ENCODE results near the gene IFI27.

Gene IFI27

GRCh38 chr14:94116701-94117100 is 6.2 kb downstream of the IFI27 start:
- TF ChIP-seq, protein P1, sequence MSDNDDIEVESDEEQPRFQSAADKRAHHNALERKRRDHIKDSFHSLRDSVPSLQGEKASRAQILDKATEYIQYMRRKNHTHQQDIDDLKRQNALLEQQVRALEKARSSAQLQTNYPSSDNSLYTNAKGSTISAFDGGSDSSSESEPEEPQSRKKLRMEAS (IDR thresholded peaks at IDR 0.05; ENCODE audit: low read depth, low read length) = no peak
- TF ChIP-seq, protein P2, sequence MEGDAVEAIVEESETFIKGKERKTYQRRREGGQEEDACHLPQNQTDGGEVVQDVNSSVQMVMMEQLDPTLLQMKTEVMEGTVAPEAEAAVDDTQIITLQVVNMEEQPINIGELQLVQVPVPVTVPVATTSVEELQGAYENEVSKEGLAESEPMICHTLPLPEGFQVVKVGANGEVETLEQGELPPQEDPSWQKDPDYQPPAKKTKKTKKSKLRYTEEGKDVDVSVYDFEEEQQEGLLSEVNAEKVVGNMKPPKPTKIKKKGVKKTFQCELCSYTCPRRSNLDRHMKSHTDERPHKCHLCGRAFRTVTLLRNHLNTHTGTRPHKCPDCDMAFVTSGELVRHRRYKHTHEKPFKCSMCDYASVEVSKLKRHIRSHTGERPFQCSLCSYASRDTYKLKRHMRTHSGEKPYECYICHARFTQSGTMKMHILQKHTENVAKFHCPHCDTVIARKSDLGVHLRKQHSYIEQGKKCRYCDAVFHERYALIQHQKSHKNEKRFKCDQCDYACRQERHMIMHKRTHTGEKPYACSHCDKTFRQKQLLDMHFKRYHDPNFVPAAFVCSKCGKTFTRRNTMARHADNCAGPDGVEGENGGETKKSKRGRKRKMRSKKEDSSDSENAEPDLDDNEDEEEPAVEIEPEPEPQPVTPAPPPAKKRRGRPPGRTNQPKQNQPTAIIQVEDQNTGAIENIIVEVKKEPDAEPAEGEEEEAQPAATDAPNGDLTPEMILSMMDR (IDR thresholded peaks at IDR 0.05; ENCODE audit: low read depth, low read length) = no peak
- no peak for DNase-seq (ENCODE audit: low read depth)
- H3K4me3 ChIP-seq (ENCODE audit: low read depth, low read length) = no peak overlapping the region

DNA sequence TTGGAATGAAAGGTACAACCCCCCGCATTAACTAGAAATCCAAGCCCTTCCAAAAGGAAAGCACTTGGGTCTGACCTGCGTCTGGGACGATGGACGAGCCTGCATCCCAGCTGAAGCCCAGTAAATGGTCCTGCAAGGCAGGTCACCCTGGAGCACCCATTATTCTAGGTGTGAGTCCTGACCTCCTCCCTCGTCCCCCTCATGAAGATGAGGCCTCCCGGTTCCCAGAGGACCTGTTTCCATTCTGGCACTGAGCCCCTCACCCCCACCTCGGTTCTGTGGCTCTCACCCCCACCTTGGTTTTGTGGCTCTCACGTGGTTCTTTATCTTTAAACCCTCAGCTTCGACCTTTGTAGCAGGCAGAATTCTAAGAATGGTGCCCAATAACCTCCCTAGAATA is 7.3 kb downstream of the IFI27 start:
- DNase-seq (ENCODE audit: low read depth) = no peak
- no peak overlapping the region for H3K4me3 ChIP-seq (ENCODE audit: low read depth, low read length)
- TF ChIP-seq POLR2A (IDR thresholded peaks at IDR 0.05; ENCODE audit: extremely low read depth, insufficient read length) (no peak), MYC (IDR thresholded peaks at IDR 0.05; ENCODE audit: low read depth, low read length) (no peak)
- TF ChIP-seq, protein P1 (IDR thresholded peaks at IDR 0.05; ENCODE audit: low read depth, low read length) = no peak
- TF ChIP-seq, protein P2 (IDR thresholded peaks at IDR 0.05; ENCODE audit: low read depth, low read length) = no peak

DNA sequence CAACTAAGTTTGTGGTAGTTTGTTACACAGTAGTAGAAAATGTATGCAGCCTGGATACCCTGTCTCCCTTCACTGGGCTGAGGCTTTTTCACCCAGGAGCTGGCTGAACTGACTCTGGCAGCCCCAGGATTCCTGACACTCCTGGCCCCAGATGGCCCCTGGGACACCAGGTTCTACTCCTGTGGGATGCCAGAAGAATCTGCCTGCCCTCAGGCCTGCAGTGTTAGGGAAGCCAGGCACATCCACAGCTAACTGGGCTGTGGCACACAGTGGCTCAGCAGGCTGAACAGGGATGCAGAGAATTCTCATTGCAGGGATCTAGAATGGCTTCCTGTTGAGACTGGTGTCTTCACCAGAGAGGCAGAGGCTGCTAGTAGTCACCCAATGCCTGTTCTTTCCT is 8.5 kb downstream of the IFI27 start:
- TF ChIP-seq, protein P2 (IDR thresholded peaks at IDR 0.05; ENCODE audit: low read depth, low read length) = no peak
- no peak for DNase-seq (ENCODE audit: low read depth)
- H3K4me3 ChIP-seq (ENCODE audit: low read depth, low read length) = no peak overlapping the region

DNA sequence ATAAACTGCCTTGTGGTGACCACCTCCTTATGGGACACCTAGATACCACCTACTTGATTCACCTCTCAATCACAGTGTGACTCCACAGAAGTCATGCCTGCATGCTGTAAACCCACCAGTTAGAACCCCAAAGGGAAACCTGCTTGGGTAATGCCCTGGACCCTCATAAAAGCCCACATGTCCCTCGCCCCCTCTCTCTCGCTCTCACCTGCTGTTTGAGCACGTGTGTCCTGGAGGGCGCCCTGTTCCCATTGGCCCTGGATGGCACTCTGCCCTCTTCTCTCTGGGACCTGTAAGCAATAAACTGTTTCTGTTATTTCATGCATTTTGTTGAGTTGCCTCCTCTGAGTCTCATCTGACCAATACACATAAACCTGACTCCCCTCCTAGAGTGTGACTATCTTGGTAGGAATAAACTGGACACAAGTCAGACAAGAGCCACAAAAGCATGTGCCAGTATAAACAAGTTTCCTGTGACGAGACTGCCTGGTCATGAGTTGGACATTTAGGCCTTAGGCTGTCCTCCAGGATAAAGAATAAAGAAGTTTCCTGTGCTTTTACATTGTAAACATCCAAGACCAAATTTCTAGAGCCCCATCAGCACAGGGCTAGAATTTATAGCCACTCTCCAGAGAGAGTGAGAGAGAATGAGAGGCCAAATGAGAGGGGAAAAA is 10.3 kb downstream of the IFI27 start:
- no peak overlapping the region for H3K4me3 ChIP-seq (ENCODE audit: low read depth, low read length)
- TF ChIP-seq, protein P2 (IDR thresholded peaks at IDR 0.05; ENCODE audit: low read depth, low read length) = no peak
- no peak for TF ChIP-seq POLR2A (IDR thresholded peaks at IDR 0.05; ENCODE audit: extremely low read depth, insufficient read length)
- DNase-seq (ENCODE audit: low read depth) = no peak

GRCh38 chr14:94121485-94121884 is 10.9 kb downstream of the IFI27 start:
- TF ChIP-seq POLR2A (IDR thresholded peaks at IDR 0.05; ENCODE audit: extremely low read depth, insufficient read length) = no peak
- TF ChIP-seq, protein P2 (IDR thresholded peaks at IDR 0.05; ENCODE audit: low read depth, low read length) = no peak
- TF ChIP-seq, protein P1 (IDR thresholded peaks at IDR 0.05; ENCODE audit: low read depth, low read length) = no peak
- no peak for TF ChIP-seq MYC (IDR thresholded peaks at IDR 0.05; ENCODE audit: low read depth, low read length)
- no peak overlapping the region for H3K4me3 ChIP-seq (ENCODE audit: low read depth, low read length)
- no peak for DNase-seq (ENCODE audit: low read depth)

- TF ChIP-seq MYC (IDR thresholded peaks at IDR 0.05; ENCODE audit: low read depth, low read length) = no peak
- TF ChIP-seq, protein P2 (IDR thresholded peaks at IDR 0.05; ENCODE audit: low read depth, low read length) = no peak
- TF ChIP-seq POLR2A (IDR thresholded peaks at IDR 0.05; ENCODE audit: extremely low read depth, insufficient read length) = no peak
- TF ChIP-seq, protein P1 (IDR thresholded peaks at IDR 0.05; ENCODE audit: low read depth, low read length) = no peak
- no peak for DNase-seq (ENCODE audit: low read depth)
- no peak overlapping the region for H3K4me3 ChIP-seq (ENCODE audit: low read depth, low read length)
Measured at GRCh38 chr14:94122438-94122837, 11.9 kb downstream of the IFI27 start.
